T-helper 2 cell treated with Interferon-gamma antibody and Interleukin-4, amounts not matched to agents 100 ng/mL and 5 ng/mL, for 36 hours (primary cell): ENCODE results near the gene SPATA20. TPM values are rescaled to one million over a fixed set of nuclear protein-coding genes. Genes with fewer than 3 reads are reported as not detected.

Source experiments
- intact Hi-C: fragments of 100-400 bp; cut with micrococcal nuclease; formaldehyde crosslinking; loops from one replicate; pipeline ENCODE4 v1.15.1; 2023
- total RNA-seq: library from RNA; stranded (reverse); gene quantifications from 2 replicates; pipeline ENCODE4 v1.2.3, GENCODE V29; 2022

Gene SPATA20
- total RNA-seq: 13.5 and 14.5 TPM in 2 replicates

DNA sequence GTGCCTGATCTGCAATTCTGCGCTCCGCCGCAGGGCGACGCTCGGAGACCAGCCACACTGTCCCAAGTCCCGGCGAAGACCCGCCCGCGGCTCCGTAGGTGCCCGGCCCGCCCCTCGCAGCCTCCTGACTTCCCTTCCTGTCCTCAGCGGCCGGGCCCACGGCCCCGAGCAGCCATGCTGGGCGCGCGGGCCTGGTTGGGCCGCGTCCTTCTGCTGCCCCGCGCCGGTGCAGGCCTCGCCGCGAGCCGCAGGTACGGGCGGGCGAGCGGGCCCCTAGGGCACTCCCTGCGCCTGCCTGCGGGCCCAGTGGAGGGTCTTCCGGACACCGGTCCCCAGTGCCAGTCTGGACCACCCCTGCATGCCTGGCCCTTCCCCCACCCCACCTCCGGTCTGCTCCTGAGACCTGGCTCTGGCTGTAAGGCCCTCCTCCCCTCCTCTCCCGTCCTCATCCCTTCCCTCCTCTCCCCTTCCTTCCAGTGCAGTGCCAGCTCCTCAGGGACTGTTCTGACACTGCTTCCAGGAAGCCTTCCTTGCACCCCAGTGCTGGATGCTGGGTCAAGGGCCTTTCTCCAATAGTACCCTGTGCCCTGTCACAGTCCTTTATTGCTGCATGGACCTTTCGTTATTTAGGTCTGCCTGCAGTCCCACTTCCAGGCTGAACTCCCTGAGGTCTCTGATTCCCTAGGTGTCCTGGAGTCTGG, at the start of gene SPATA20:
TSS of gene SPATA20 (plus strand) at position 140 of the 701 bp plus-strand sequence. CDS start at position 175, 35 bp downstream.
- intact Hi-C loops: loop anchor here (1.0 to 10.0 kb wide), 4 partner anchors 14 to 408 kb away; partner anchors contain the start of gene CACNA1G

DNA sequence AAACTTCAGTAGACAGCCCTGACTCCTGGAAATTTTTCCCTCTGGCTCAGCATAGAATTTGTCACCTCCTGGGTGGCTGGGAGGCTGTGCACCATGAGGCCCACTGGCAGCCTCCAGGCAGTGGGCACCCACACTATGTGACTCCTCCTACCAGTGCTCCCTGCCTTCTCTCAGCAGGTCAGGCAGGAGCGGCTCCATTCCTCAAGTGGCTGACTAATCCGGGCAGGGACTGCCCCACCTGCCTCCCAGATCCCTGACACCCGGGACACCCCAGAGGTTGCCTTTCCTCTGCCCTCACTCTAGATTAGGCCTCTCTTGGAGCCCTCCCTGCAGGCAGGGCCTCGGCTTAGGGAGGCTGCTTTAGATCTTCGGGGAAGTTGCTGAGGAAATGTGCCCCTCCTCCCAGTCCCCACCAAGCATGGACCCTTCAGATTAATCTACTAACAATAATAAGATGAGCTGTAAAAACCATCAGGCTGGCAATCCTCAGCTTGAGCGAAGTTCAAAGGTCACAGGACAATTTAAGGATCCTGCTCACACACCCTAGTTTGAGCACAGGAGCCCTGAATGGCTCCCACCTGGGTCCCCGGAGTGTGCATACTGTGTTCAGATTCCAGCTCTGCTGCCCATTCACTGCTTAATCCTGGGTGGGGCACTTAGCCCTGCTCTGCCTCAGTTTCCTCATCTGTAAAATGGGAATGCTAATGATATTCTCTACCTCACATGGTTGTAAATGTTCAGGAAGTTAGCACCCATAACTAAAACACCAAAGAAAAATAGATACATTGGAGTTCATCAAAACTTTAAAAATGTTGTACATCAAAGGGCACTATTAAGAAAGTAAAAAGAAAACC, 48.7 kb upstream of the SPATA20 start:
- intact Hi-C loops: no loop called here

DNA sequence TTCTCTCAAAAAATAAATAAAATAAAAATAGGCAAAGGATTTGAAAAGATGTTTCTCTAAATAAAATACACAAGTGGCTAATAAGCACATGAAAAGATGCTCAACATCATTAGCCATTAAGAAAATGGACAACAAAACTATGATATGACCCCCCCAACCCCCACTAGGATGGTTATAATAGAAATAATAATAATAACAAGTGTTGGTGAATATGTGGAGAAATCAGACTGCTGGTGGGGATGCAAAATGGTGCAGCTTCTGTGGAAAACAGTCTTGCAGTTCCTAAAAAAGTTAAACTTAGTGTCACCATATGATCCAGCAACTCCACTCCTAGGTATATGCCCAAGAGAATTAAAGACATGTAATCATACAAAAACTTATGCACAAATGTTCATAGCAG, 47.7 kb upstream of the SPATA20 start:
- intact Hi-C loops: no loop called here

DNA sequence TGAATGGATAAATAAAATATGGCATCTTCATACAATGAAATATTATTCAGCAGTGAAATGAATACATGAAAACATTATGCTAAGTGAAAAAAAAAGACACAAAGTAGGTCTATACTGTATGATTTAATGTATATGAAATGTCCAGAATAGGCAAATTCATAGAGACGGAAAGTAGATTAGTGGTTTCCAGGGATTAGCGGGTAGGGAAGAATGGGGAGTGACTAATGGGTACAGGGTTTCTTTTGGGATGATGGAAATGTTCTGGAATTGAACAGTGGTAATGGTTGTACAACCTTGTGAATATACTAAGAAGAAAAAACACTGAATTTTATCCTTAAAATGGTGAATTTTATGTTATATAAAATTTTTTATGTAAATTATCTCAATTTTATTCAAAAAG, 47.3 kb upstream of the SPATA20 start:
- intact Hi-C loops: no loop called here

DNA sequence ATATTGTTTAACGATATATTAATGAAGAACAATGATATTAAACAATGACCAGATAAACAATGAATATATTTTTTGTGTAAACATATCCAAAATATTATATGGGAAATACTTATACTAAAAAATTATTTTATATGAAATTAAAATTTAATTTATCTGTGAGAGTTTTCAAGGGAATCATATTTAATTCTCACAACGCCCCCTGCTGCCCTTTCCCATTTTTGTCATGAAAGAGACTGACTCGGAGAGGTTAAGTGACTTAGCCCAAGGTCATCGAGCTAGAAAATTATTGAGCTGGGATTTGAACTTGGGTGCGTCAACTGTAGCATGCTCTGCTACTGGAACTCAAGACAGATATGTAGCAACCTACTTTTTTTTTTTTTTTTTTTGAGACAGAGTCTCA, 45.9 kb upstream of the SPATA20 start:
- intact Hi-C loops: no loop called here

DNA sequence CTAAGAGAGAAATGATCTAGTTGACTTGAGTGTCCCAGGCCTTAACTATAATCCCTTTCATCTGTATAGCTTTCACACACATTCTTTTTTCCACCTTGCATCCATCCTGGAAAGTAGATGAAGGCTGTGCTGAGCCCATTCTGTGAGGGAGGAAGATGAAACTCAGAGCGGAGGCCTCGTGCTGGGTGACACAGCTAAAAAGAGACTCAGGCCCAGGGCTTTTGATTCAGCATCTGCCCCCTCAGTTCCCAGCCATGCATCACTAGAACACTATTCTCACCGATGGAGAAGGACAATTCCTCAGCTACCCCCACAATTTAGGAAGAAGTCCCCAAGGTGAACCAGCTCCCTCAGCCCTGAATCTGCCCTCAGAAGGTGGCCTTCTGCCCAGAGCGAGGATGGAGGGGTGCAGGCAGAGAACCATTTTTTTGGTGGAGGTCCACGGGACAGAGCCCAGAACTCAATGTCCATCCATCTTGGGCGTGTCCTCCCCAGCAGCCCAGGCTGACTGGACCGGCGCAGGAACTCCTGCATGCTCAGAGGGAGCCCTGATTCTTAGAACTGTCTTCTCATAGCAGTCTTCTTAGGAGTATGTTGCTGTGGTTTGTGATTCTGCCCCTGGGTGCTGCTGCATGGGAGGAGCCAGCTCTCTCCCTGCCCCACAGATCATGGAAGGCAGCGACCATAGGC, 44.5 kb upstream of the SPATA20 start:
- intact Hi-C loops: no loop called here

DNA sequence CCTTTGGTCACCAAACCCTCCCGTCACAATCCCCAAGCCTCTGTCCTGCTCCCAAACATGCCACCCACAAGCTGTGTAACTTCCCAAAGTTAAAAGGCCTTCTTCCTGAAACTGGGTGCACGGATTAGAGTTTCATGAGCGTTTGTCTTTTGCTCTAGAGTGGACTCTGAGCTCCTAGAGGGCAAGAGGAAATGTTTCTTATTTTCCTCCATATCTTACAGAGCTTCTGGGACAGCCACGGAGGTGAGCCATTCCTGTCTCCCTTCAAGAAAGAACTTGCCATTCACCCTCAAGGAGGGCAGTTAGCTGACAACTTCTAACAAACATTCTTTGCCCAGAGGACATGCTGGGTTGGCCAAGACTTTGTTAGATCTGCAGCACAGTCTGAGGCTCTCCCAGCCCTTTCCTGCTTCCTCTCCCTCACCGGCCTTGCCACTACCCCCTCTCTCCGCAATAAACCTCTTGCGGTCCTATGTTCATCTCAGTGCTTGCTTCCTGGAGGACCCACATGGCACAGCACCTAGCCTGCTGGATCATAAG, 41.3 kb upstream of the SPATA20 start:
- intact Hi-C loops: no loop called here

DNA sequence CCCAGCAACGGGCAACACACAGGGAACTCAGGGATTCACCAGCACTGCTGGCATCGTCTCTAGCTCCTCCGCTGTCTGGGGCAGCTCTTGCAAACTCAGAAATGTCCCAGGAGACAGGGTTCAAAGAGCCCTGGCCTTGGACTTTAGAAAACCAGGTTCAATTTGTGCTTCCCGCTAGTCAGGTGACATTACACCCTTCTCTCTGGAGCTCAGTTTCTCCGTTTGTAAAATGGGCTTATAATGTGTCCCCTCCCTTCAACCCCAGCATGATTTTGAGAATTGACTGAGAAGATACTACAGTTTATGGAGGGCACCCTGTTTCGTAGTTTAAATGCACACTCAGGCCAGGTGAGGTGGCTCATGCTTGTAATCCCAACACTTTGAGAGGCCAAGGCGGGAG, 40.7 kb upstream of the SPATA20 start:
- intact Hi-C loops: no loop called here

DNA sequence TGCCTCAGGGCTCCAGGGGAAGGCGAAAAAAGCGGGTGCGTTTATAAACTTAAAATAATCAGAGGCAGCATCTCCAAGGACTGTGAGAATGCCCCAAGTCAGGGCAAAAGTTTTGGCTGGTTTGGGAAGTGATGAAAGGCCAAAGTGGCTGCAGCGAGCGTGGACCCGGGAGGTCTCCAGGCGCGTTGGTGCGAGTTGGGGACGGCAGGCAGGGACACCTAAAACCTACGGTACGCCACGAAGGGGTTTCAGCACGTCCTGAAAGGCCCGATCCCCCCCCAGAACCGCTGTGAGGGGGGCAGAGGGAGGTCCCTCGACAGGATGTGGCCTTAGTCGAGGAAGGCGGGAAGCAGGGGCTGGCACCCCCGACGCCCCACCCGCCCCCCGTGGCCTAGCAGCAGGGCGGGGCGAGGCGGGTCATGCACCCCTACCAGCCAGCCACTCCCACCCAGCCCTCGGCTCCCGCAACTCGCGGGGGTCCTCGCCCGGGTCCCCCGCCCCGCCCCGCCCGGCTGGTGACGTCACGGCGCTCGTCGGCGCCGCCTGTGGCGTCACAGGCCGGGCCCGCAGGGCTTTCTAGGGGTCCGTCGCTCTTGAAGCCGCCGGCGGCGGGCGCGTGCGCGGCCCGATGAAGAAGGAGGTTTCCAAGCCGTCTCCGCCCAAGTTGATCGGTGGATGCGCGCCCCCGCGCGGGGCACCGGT, 39.0 kb upstream of the SPATA20 start, which contains the start of gene MYCBPAP:
TSS of gene MYCBPAP (plus strand) at position 569 of the 702 bp plus-strand sequence. CDS start 236 bp downstream, outside the sequence.
- intact Hi-C loops: loop anchor here (2.0 kb wide), 2 partner anchors 25 to 35 kb away; no protein-coding TSS in a partner anchor

DNA sequence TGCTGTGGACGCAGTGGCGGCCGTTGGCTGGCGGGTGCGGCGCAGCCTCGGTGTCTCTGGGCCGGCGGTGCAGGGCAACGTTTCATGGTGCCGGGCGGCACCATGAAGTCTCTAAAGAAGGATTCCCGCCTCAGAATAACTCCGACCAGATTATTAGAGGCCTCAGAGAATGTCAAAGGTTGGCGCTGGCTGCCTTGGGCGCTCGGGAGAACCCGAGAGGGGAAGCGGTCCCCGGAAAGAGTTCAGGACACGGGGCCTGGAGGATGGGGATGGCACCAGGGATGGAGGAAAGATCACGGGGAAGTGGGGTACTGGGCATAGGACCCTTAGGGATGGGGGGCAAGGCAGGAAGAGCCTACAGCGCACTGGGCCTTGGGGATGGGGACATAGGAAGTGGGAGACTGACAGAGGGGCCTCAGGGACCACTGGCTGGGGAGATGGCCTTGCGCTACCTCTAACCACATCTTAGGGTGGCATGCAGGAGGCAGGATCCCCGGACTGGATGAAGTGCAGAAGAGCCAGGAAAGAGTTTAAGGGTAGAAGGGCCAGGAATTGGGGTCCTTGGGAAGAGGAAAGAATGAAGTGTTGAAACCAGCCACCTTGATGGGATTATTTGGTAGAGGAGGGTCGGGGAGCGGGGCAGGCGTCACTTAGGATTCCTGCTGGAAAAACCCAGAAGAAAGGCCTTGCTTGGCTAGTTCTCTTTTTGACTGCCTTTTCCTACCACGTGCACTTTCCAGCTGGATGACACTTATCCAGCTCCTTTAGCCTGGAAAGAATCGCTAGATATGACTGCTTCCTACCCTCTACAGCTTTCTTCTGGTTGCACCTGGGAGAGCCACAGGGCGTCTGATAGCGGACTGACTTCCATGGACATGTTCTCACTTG, 38.2 kb upstream of the SPATA20 start:
- intact Hi-C loops: loop anchor here (2.0 kb wide), 2 partner anchors 26 to 34 kb away; no protein-coding TSS in a partner anchor

DNA sequence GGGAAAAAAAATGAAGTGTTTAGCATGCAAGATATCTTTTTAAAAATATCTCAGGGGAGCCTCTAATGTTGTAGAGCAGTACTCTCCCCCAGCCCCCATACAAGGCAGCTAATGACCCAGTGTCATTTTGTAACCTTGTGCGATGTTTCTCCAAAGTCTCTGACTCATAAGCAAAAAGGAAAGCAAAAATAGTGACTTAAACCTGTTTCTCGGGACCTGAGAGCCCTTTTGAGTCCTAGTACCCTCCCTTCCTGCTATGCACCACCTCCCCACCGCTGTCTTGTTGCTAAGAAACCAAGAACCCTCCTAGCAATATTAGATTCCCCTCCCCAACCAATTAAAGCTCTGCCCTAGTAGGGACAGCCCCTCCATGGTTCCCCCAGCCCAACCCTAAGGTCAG, 35.9 kb upstream of the SPATA20 start:
- intact Hi-C loops: no loop called here

DNA sequence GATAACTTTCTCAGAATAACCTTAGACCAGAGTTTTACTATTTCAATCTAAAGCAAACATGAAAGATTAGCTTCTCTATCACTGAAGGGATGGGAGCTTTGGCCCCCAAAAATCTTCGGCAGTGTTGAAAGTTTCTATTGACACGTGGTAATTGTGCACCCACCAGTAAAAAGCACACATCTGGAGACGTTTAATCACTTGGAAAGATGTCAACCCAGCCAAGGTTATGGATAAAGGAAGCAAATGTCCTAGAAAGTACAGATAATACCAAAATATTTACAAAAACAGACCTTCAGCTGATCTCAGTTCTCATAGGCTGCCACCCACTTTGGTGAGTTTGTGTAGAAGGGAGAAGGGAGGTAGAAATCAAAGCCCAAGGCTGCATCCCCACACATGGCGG, 33.5 kb upstream of the SPATA20 start:
- intact Hi-C loops: no loop called here

DNA sequence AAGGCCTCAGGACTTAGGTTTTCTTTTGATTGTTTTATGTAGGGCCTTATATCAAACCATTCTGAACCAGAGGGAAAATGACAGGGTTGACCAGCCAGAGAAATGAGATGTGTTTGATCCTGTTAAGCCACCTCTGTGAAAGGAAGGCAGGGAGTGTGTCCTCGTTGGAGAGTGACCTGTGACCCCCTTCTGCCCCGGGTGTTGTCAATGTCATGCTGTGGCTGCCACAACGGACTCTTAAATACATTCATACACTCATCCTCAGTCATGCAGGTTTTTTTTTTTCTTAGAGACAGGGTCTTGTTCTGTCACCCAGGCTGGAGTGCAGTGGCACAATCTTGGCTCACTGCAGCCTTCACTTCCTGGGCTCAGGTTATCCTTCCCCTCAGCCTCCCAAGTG, 32.6 kb upstream of the SPATA20 start:
- intact Hi-C loops: no loop called here

DNA sequence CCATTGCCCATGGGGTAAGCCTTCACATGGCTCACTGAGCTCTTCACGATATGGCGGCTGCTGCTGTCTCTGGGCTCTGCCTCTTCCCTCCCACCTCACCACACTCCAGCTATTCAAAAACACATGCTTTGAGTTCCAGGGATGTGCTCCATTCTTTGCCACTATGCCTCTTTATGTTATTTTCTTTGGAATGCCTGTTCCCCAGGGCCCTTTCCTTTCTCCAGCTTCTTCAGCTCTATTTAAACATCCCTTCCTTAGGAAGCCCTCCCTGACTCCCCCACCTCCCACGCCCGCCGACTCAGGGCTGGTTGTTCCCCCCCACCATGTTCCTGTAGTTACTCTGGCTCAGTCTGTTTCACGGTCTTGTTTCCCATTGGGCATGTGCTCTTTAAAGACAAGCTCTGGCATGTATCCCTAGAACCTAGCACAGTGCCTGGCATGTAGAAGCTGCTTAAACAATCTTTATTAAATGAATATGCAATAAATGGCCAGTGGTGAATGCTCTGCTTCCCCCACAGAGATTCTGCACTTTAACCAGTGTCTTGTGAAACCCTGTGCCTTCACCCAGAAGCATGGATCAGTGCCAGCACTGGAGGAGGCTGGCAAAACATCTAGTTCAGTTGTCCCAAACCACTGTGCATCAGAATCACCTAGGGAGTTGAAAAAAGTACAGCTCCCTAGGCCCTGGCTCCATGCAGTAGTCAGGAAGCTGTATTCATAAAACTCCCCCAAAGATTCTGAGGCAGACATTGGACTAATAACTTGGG, 31.9 kb upstream of the SPATA20 start:
- intact Hi-C loops: no loop called here

DNA sequence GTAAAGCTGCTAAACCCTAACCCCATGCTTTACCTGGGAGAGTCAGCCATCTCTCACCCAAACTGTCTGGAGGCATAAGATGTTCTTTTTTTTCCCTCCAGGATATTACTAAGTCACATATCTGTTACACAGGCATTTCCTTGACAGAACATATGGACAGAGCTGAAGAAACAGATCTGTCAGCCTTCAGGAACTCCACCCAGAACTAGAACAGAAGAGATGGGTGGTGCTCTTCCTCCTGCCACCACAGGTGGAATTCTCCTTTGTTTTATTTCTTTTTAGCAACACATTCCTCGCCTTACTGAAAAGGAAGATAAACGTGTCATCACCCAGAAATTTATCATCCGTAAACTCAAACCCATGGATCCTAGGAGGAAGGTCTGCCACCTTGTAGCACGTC, 30.0 kb upstream of the SPATA20 start:
- intact Hi-C loops: no loop called here

DNA sequence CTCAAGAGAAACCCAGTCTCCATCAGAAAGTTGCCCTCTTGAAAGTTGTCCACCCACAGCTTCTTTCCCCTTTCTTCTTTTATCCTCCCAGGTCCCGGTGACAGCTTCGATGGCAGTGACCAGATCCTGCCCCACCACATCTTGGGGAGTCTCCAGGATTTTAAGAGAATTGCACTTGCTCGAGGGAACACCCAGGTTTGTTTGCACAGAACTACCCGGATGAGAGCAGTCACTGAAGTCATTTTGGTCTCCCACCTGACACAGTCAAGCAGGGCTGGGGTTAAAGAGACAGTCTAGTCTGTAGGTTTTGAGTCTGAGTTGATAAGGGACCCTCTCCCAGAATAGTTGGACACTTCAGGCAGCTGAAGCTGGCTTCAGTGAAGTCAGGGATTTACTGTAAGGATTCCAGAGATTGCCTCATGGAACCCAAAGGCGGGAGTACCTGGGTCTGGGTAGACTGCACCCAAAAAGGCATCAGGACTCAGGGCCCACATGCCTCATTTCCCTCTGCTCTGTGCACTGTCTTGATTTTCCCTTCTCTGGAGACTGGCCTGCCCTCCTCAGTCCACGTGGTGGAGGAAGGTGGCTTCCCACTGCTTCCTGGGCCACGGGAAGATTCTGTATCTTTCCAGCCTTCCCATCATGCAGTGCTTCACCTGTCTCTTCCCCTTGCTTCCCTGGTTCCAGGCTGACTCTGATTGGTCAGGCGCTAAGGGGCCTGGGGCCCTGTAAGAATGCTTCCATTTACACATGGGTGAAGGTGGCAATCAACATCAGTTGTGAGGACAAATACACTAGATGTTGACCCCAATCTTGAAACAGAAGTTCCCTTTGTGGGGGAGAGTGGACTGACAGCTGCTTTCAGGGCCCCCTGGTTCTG, 29.2 kb upstream of the SPATA20 start:
- intact Hi-C loops: no loop called here

DNA sequence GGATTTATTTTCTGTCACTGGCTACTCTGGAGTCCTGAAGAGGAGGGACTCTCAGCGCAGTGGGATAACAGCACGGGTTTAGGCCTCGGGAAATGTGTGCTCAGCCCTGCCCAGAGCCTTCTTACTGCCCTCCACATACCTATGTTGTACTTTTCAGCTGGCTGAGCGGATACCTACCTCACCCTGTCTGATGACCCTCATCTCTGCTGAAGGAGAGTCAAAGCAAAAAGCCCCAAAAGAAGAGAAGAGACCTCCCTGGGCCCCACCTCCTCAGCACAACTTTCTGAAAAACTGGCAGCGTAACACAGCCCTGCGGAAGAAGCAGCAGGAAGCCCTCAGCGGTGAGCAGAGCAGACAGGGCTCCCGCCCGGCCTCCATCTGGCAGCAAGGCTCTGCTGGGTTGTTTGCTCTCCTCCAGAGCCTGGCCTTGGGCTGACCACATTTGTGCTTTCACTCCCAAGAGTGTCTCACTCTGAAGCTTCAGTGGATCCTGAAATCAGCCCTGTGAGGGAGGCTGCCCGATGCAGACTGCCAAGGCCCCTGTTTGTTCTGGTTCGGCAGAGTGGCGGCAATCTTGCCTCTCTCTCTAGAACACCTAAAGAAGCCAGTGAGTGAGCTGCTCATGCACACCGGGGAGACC, 28.5 kb upstream of the SPATA20 start:
- intact Hi-C loops: no loop called here
